ENCODE data around the gene BHLHE23.

BHLHE23 gene

DNA sequence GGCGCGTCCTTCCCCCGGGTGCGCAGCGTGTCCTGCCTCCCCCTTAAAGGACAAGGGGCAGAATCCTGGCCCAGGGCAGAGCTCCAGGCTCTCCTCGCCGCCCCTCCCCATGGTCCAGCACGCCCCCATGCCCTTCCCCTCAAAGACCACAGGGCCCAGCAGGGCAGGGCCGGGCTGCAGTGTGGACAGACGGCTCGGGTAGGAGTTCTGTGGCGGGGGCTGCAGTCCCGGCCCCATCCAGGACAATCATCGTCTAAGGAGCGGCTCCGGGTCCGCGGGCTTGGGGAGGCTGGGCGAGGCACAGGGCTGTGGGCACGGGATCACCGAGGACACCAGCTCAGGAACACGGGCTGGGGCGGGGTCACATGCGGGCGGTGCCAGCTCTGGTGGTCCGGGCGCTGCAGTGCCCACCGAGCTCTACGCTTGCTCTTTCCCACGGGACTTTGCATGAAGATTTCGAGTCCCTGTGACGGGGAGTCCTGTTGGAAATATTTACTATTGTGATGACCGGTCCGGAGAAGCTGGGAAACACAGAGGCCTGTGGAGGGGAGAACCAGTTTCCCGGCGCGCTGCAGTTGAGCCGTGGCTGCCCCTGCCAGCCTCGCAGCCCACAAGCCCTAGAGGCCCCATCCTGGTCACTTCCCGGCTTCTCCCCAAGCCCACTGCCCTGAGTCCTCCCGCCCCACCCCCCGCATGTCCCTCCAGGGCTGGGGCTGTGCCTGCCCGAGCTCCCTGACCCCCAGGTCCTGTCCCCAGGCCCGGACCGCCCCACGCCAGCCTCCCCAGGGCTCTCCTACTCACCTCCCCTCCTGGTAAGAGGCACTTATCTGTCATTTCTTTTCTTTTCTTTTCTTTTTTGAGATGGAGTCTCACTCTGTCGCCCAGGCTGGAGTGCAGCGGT, 33.7 kb downstream of the BHLHE23 start:
- DNase-seq (ENCODE audit: low read depth in 2 of 2) = no peak

- DNase-seq (ENCODE audit: low read depth in 2 of 2) = peak; percentile 17 to 31
Measured at GRCh38 chr20:62971950-62972844, 34.6 kb downstream of the BHLHE23 start.

DNA sequence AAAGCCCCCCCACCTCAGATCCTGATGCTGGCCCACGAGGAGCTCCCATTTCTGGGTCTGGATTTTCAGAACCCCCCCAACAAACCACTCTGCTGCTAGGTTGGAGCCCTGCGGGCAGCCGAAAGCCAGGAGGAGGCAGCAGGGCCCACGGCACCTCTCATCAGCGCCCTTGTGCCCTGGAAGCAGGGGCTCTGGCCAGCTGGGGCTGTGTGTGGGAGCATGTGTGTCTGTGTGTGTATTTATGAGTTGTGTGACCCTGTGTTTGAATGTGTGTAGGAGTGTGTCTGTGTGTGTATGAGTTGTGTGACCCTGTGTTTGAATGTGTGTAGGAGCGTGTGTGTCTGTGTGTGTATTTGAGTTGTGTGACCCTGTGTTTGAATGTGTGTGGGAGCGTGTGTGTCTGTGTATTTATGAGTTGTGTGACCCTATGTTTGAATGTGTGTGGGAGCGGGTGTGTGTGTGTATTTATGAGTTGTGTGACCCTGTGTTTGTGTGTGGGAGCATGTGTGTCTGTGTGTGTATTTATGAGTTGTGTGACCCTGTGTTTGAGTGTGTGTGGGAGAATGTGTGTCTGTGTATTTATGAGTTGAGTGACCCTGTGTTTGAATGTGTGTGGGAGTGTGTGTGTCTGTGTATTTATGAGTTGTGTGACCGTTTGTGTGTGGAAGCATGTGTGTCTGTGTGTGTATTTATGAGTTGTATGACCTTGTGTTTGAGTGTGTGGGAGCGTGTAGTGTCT, 35.4 kb downstream of the BHLHE23 start:
- DNase-seq (ENCODE audit: low read depth in 2 of 2) = no peak

GRCh38 chr20:62970307-62971210, 36.2 kb downstream of the BHLHE23 start:
- DNase-seq (ENCODE audit: low read depth in 2 of 2) = no peak

DNA sequence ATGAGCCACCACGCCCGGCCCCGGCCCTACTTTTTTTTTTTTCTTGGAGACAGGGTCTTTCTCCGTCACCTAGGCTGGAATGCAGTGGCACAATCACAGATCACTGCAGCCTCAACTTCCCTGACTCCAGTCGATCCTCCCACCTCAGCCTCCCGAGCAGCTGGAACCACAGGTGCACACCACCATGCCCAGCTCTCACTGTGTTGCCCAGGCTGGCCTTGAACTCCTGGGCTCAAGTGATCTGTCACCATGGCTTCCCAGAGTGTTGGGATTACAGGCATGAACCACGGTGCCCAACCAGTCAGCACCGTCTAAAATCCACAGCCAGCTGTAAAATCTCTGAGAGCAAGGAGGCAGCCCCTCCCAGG, 36.8 kb downstream of the BHLHE23 start:
- no peak for DNase-seq (ENCODE audit: low read depth in 2 of 2)

GRCh38 chr20:62969179-62969760, 37.5 kb downstream of the BHLHE23 start:
- DNase-seq (ENCODE audit: low read depth in 2 of 2) = no peak

- no peak for DNase-seq (ENCODE audit: low read depth in 2 of 2)
Measured at GRCh38 chr20:62968378-62969178, 38.2 kb downstream of the BHLHE23 start.

DNA sequence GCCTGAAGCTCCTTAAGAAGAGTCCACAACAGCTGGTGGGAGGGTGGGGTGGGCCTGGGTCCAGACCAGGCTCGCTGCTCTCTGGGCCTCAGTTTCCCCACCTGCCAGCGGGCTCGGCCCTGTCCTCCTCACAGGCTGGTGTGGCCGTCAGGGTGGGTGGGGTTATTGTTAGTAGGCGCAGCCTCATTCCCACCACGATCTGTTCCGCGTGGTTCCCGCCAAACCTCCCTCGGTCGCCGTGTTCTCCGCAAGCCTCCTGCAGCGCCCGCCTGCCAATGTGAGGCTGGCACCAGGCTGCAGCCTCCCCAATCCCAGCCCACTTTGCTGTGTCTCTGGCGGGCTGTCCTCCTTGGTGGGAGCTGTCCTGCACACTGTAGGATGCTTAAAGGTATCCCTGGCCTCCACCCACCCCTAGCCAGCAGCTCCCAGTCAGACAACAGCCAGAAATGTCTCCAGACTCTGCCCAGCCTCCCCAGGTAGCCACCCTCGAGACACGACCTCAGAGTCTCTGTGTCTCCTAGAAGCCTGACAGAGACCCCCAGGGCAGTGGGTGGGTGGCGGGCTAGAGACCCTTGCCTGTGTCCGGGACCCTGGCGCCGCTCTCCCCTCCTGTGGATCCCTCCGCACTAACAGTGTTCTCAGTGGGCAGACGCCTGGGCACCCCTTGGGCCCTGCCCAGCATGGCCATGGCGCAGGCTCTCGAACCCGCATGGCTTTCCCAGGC, 39.0 kb downstream of the BHLHE23 start:
- DNase-seq (ENCODE audit: low read depth in 2 of 2) = no peak

GRCh38 chr20:62967149-62967501, 39.6 kb downstream of the BHLHE23 start:
- DNase-seq (ENCODE audit: low read depth in 2 of 2) = no peak

DNA sequence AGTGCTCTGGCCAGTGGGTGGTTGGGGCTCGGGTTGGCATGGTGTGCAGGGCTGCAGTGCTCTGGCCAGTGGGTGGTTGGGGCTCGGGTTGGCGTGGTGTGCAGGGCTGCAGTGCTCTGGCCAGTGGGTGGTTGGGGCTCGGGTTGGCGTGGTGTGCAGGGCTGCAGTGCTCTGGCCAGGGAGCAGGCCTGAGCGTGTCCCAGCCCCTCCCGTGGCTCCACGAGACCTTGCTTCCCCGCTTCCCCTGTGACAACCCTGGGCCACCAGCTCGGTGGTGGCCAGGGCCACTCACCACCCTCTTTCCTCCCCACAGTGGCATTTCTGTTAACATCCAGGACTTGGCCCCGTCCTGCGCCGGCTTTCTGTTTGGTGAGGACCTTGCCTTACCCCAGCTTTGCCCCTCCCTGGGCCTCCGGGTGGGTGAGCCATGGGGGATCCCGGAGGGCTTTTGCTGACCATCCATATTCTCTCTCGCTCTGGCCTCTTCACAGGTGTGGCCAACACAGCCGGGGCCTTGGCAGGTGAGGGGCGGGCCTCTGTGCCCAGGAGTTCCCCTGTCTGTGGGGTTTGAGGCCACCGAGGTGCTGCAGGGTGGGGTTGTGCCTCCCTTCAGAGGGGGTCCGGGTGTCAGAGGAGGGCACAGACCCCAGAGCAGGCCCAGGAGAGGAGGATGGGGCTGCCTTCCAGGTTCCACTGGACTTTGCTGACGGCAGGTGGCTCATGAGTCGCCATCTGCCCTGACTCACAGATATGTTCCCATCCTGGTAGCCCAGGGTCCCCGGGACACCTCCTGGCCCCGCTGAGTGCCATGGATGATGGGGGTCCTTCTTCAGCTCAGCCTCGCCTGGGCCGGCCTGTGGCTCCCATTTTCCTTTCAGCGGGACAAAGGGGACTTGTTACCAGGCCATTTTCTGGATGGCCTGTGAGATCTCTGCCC, 40.3 kb downstream of the BHLHE23 start:
- DNase-seq (ENCODE audit: low read depth in 2 of 2) = no peak

DNA sequence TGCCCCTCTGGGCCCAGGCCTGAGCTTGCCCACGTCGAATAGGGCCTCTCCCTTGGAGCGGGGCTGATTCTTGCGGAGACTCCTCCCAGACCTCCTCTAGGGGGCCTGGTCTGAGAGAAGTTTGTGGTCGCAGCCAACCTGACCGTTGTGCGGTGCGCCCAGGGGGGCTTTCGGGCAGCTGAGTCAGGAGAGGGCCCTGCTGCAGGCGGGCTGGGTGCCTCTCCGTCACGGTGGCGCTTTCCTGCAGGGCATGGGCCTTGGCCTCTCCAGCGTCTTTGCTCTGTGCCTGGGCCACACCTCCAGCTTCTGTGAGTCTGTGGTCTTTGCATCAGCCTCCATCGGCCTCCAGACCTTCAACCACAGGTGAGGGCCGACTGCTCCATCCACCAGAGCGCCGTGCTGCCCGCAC, 41.4 kb downstream of the BHLHE23 start:
- DNase-seq (ENCODE audit: low read depth in 2 of 2) = no peak

DNA sequence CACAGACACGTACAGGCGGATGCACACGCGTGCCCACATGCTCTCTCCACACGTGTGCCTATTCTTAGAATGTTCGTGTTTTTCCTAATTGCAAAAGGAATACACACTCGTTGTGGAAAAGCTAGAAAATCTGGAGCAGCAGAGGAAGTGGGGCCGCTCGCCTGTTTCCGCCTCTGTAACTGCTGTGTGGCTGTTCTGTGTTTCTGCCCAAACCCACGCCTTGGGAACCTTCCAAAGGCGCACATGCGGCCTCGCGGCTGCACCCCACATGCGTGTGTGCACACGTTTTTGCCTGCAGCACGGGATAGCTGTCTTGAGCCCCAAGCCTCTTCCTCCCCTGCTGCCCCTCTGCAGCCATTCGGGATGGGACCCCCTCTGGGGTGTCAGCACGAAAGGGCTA, 42.1 kb downstream of the BHLHE23 start:
- DNase-seq (ENCODE audit: low read depth in 2 of 2) = no peak

DNA sequence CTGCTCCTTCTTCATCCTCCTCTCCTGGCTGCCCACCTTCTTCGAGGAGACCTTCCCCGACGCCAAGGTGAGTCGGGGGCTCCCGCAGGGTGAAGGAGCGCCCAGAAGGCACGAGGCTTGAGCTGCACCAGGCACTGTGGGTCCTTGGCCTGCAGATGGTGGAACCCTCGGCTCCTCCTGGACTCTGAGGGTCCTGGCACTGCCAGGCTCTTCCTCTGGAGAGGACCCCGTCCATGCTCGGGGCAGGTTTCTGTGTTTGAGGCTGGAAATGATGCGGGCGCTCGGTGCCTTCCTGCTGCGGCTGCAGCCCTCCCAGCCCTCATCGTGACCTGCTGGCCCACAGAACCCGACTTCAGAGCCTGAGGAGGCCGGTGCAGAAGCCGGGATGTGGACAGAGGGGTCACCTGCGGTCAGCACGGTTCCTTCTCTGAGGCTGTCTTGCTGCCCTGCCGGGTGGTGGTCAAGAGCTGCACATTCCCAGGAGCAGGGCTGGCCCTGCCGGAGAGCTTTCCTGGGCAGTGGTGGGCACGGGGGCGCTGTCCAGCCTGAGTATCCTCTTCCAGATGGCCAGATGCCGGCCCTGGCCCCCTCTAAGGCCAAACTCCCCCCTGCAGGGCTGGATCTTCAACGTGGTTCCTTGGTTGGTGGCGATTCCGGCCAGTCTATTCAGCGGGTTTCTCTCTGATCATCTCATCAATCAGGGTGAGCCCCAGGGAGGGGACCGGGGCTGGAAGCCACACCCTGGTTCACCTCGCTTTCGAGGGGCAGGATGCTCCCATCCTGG, 43.0 kb downstream of the BHLHE23 start:
- DNase-seq (ENCODE audit: low read depth in 2 of 2) = no peak

GRCh38 chr20:62962891-62963613, 43.7 kb downstream of the BHLHE23 start:
- no peak for DNase-seq (ENCODE audit: low read depth in 2 of 2)

GRCh38 chr20:62962221-62962879, 44.4 kb downstream of the BHLHE23 start:
- no peak for DNase-seq (ENCODE audit: low read depth in 2 of 2)

DNA sequence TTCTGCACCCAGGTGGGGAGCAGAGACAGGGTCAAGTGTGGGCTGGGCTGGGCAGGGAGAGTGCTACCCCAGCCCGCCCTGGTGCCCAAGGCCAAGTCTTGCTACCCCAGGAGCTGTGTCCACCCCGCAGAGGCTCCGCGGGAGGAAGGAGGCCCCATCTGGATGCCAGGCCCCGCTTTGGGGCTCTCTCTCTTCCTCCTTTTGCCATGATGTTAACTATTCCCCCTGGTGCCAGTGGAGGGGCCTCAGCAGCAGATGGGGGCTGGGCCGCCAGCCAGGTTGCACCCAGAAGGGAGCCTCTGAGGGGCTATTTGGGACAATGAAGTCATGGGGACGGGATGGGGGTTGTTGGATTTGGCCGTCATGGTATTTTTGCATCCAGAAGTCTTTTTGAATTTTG, 45.0 kb downstream of the BHLHE23 start:
- no peak for DNase-seq (ENCODE audit: low read depth in 2 of 2)

Measured in fibroblast of skin of left biceps (primary cell).